ENCODE measurements around the gene ABHD4. TPM values are rescaled to one million over a fixed set of nuclear protein-coding genes. Genes with fewer than 3 reads are reported as not detected.

ABHD4 gene
- total and polyA plus RNA-seq, 7 donors, result 9.5 to 20.4 (median 18.0) TPM

- Histone ChIP-seq H3K27me3 (no peaks in the 10 kb centered on the region), H3K4me1 (peaks cover 0 to 57% (median 34%) of the 10 kb centered on the region in 4 donors), H3K4me3 (no peak overlapping the region), H3K27ac (no peak overlapping the region), H3K36me3 (peaks cover 0 to 5% (median 0%) of the 10 kb centered on the region in 4 donors), H3K9me3 (no peaks in the 10 kb centered on the region)
- 10 to 35% methylated on average over 3 of the region's 3 CpGs for WGBS, 2 donors
- intact Hi-C loops (cut with DNase I), result loop anchor here (10.0 kb wide), 1 partner anchor 423 kb away; the partner anchor contains the start of gene AJUBA
- TF ChIP-seq POLR2AphosphoS5 (IDR thresholded peaks at IDR 0.05) (no peak), CTCF (IDR thresholded peaks at IDR 0.05) (no peak), EP300 (IDR thresholded peaks at IDR 0.05) (no peak), POLR2A (IDR thresholded peaks at IDR 0.05) (no peak)
- DNase-seq, result no peak
Measured at GRCh38 chr14:22561366-22561660, 36.8 kb upstream of the ABHD4 start.

- Histone ChIP-seq H3K27me3 (no peaks in the 10 kb centered on the region), H3K4me1 (peaks cover 0 to 51% (median 29%) of the 10 kb centered on the region in 4 donors), H3K27ac (peak overlapping the region in 2 of 4 donors; percentile 18 to 71), H3K9me3 (no peaks in the 10 kb centered on the region), H3K36me3 (peaks cover 0 to 5% (median 0%) of the 10 kb centered on the region in 4 donors), H3K4me3 (no peak overlapping the region)
- TF ChIP-seq POLR2AphosphoS5 (IDR thresholded peaks at IDR 0.05) (no peak), POLR2A (IDR thresholded peaks at IDR 0.05) (no peak), EP300 (IDR thresholded peaks at IDR 0.05) (no peak), CTCF (IDR thresholded peaks at IDR 0.05) (no peak)
- no peak for DNase-seq
- WGBS, 2 donors, result 29 to 37% methylated on average over 11 of the region's 11 CpGs
- intact Hi-C loops (cut with DNase I), result loop anchor here (10.0 kb wide), 1 partner anchor 423 kb away; the partner anchor contains the start of gene AJUBA
Measured at GRCh38 chr14:22561661-22562579, 36.2 kb upstream of the ABHD4 start.

- Histone ChIP-seq H3K9me3 (no peaks in the 10 kb centered on the region), H3K27me3 (no peaks in the 10 kb centered on the region), H3K4me3 (no peak overlapping the region), H3K36me3 (peaks cover 0 to 5% (median 0%) of the 10 kb centered on the region in 4 donors), H3K4me1 (peaks cover 0 to 37% (median 20%) of the 10 kb centered on the region in 4 donors), H3K27ac (peak overlapping the region; percentile 54 to 75 (median 68))
- TF ChIP-seq CTCF (IDR thresholded peaks at IDR 0.05) (no peak), POLR2A (IDR thresholded peaks at IDR 0.05) (no peak), POLR2AphosphoS5 (IDR thresholded peaks at IDR 0.05) (no peak), EP300 (IDR thresholded peaks at IDR 0.05) (no peak)
- intact Hi-C loops (cut with DNase I), result loop anchor here (10.0 kb wide), 1 partner anchor 421 kb away; the partner anchor contains the start of gene AJUBA
- no peak for DNase-seq
- WGBS, 2 donors, result 63 to 85% methylated on average over 5 of the region's 5 CpGs
Measured at GRCh38 chr14:22563987-22564386, 34.1 kb upstream of the ABHD4 start.

- H3K9me3 ChIP-seq, result no peaks in the 10 kb centered on the region
- peaks cover 0 to 37% (median 20%) of the 10 kb centered on the region in 4 donors for H3K4me1 ChIP-seq
- intact Hi-C loops (cut with DNase I), result loop anchor here (10.0 kb wide), 1 partner anchor 420 kb away; the partner anchor contains the start of gene AJUBA
- TF ChIP-seq CTCF (IDR thresholded peaks at IDR 0.05) (no peak), POLR2A (IDR thresholded peaks at IDR 0.05) (no peak)
- H3K27ac ChIP-seq, result peak overlapping the region; percentile 54 to 75 (median 68)
- H3K4me3 ChIP-seq, result no peak overlapping the region
- H3K36me3 ChIP-seq, result peaks cover 0 to 5% (median 0%) of the 10 kb centered on the region in 4 donors
- 66 to 70% methylated on average over 1 of the region's 1 CpG for WGBS, 2 donors
- no peaks in the 10 kb centered on the region for H3K27me3 ChIP-seq
- DNase-seq, result no peak
Measured at GRCh38 chr14:22564463-22564862, 33.6 kb upstream of the ABHD4 start.
